ENCODE data around the gene ZAR1L. TPM values are rescaled to one million over a fixed set of nuclear protein-coding genes. Genes with fewer than 3 reads are reported as not detected.

Gene ZAR1L
- polyA plus RNA-seq, 1 experiment: not detected

DNA sequence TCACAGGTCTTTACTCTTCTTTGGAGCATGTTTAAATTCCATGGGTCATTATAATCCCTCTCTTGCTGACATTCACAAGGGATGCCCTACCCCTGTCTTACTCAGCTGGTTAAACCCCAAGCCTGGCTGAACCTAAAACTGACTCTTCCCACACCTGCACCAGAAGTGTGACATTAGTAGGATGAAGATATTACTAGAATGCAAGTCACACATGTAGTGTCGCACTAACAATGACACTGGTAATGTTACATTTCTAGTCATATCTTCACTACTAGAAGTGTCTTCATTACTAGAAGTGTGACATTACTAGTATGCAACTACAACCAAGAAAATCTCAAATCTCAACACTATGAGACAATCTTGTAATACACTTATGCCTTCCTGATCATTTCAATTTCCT is 14.2 kb downstream of the ZAR1L start:
- Histone ChIP-seq H3K27me3 (ENCODE audit: control insufficient read depth, insufficient read depth, low read length) (no peaks in the 10 kb centered on the region), H3K4me3 (ENCODE audit: low read depth, low read length) (no peak overlapping the region), H3K36me3 (ENCODE audit: control insufficient read depth, insufficient read depth, low read length) (no peaks in the 10 kb centered on the region)
- no peak for DNase-seq (ENCODE audit: low read depth)
- CTCF ChIA-PET: no interaction called here
- POLR2A ChIA-PET: no interaction called here
- TF ChIP-seq, protein P1, sequence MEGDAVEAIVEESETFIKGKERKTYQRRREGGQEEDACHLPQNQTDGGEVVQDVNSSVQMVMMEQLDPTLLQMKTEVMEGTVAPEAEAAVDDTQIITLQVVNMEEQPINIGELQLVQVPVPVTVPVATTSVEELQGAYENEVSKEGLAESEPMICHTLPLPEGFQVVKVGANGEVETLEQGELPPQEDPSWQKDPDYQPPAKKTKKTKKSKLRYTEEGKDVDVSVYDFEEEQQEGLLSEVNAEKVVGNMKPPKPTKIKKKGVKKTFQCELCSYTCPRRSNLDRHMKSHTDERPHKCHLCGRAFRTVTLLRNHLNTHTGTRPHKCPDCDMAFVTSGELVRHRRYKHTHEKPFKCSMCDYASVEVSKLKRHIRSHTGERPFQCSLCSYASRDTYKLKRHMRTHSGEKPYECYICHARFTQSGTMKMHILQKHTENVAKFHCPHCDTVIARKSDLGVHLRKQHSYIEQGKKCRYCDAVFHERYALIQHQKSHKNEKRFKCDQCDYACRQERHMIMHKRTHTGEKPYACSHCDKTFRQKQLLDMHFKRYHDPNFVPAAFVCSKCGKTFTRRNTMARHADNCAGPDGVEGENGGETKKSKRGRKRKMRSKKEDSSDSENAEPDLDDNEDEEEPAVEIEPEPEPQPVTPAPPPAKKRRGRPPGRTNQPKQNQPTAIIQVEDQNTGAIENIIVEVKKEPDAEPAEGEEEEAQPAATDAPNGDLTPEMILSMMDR (IDR thresholded peaks at IDR 0.05; ENCODE audit: insufficient read depth, low read depth, low read length): no peak

DNA sequence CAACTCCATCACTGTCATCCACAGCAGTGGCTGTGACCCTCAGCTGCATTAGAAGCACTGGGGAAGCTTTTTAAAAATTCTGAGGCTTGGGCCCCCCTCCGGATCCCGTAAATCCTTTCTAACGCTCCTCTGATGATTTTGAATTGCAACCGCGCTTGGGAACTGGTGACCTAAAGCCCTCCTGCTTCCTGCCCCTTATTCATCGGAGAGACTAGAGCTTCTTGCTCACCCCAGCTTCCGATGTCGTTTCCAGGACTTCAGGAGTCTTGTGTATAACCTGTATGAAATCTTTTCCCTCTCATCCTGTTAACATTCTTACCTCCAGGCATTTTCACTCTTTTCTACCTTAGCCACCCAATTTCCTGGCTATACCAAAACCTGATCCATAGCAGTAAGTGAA is 14.8 kb downstream of the ZAR1L start:
- ChIA-PET CTCF (interaction anchor here (0.6 to 1.8 kb wide), 3 partner anchors 12 to 381 kb away, joined by 3 to 4 read pairs (median 3); no protein-coding TSS in a partner anchor), POLR2A (no interaction called here)
- Histone ChIP-seq H3K36me3 (ENCODE audit: control insufficient read depth, insufficient read depth, low read length) (peaks cover 1% of the 10 kb centered on the region; the same call in 1 of the 2 replicates), H3K27me3 (ENCODE audit: control insufficient read depth, insufficient read depth, low read length) (no peaks in the 10 kb centered on the region), H3K4me3 (ENCODE audit: low read depth, low read length) (no peak overlapping the region)
- TF ChIP-seq, protein P1 (IDR thresholded peaks at IDR 0.05; ENCODE audit: insufficient read depth, low read depth, low read length): no peak
- no peak for DNase-seq (ENCODE audit: low read depth)

DNA sequence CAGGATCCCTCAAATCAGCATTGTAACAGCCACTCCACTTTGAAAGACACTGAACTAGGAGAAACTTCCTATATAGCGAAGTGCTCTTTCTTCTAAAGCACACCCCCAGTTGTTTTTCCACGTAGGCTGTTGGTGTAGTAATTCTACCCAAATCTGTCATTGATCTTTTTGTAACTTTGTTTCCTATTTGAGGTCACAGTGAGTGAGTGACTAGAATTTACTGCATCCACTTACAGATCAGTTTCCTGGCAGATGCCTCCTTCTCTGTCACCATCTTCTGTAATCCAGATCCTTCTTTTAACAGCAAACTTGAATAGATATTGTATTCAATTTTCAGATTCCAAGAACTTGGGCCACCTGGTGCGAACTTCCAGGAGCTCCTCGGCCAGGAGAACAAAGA is 15.3 kb downstream of the ZAR1L start:
- no peak for DNase-seq (ENCODE audit: low read depth)
- CTCF ChIA-PET: interaction anchor here (0.6 to 1.8 kb wide), 4 partner anchors 11 to 390 kb away, joined by 3 to 4 read pairs (median 4); no protein-coding TSS in a partner anchor
- Histone ChIP-seq H3K4me3 (ENCODE audit: low read depth, low read length) (no peak overlapping the region), H3K27me3 (ENCODE audit: control insufficient read depth, insufficient read depth, low read length) (no peaks in the 10 kb centered on the region), H3K36me3 (ENCODE audit: control insufficient read depth, insufficient read depth, low read length) (peaks cover 4% of the 10 kb centered on the region)
- TF ChIP-seq, protein P1 (IDR thresholded peaks at IDR 0.05; ENCODE audit: insufficient read depth, low read depth, low read length): no peak
- POLR2A ChIA-PET: no interaction called here

DNA sequence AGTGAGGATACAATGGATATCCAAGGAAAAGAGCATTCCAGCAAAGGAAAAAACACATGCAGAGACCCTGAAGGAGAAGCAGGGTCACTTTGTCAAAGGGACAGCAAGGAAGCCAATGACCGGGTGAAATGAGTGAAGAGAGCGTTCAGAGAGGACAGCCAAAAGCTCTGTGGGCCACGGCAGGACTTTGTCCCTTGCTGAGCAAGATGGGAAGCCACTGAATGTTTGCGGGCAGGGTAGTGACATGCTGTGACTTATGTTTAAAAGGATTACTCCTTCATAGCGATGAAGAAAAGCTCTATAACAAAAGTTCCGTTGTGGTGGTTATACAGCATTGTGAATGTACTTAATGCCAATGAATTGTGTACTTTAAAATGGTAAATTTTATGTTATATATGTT is 16.5 kb downstream of the ZAR1L start:
- no peak for DNase-seq (ENCODE audit: low read depth)
- Histone ChIP-seq H3K4me3 (ENCODE audit: low read depth, low read length) (no peak overlapping the region), H3K36me3 (ENCODE audit: control insufficient read depth, insufficient read depth, low read length) (peaks cover 8% of the 10 kb centered on the region), H3K27me3 (ENCODE audit: control insufficient read depth, insufficient read depth, low read length) (no peaks in the 10 kb centered on the region)
- TF ChIP-seq, protein P1 (IDR thresholded peaks at IDR 0.05; ENCODE audit: insufficient read depth, low read depth, low read length): no peak
- ChIA-PET POLR2A (no interaction called here), CTCF (interaction anchor here (1.6 to 1.8 kb wide), 2 partner anchors 10 to 389 kb away, joined by 3 to 4 read pairs; no protein-coding TSS in a partner anchor)

DNA sequence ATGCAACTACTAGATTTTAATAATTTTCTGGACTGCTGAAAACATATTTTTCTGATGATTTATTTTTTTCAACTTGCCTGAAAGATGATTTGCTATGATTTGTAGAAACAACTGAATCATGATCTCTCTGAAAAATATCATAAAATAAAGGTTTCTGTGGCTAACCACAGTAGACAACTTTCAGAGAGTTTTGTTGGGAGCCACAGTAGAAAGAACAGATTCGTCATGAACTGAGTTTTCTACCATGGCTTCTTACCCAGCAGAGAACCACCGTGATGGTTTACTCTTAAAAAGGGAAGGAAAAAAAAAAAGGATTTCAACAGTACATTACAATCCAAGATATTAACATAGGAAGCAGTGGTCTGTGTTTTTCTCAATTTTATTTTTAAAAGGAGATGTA is 18.0 kb downstream of the ZAR1L start:
- H3K36me3 ChIP-seq (ENCODE audit: control insufficient read depth, insufficient read depth, low read length): peaks cover 8% of the 10 kb centered on the region
- ChIA-PET CTCF (no interaction called here), POLR2A (no interaction called here)
- no peaks in the 10 kb centered on the region for H3K27me3 ChIP-seq (ENCODE audit: control insufficient read depth, insufficient read depth, low read length)
- no peak for DNase-seq (ENCODE audit: low read depth)
- H3K4me3 ChIP-seq (ENCODE audit: low read depth, low read length): no peak overlapping the region
- TF ChIP-seq, protein P1 (IDR thresholded peaks at IDR 0.05; ENCODE audit: insufficient read depth, low read depth, low read length): no peak

All from BJ (cell line).